Astrocyte (in vitro differentiated cells and primary cell): ENCODE results near the gene HEXD. TPM values are rescaled to one million over a fixed set of nuclear protein-coding genes. Genes with fewer than 3 reads are reported as not detected.

ENCODE experiments used
- DNase-seq: peaks from one replicate; pipeline ENCODE4 v3.0.0-alpha.2; 2010; ENCODE audit warnings: low read depth
- FAIRE-seq: peaks from 2 replicates; lab custom pipeline; 2011; peaks lifted over from hg19 to GRCh38; lab: Jason Lieb, UNC
- H2AFZ ChIP-seq: 2 replicates; pipeline ENCODE4 v1.6.0; 2012; ENCODE audit warnings: low read depth, low read length, inconsistent platforms
- H3K27ac ChIP-seq: 2 replicates; pipeline ENCODE4 v1.5.1; 2011; ENCODE audit warnings: low read depth, low read length, inconsistent platforms
- H3K27me3 ChIP-seq: 2 replicates; pipeline ENCODE4 v1.6.0; 2011; ENCODE audit warnings: low read length, inconsistent platforms; ENCODE audit not compliant: insufficient read depth
- H3K36me3 ChIP-seq: 2 replicates; pipeline ENCODE4 v1.5.1; 2011; ENCODE audit warnings: low read length, inconsistent platforms; ENCODE audit not compliant: insufficient read depth
- H3K4me1 ChIP-seq: 2 replicates; pipeline ENCODE4 v1.5.1; 2011; ENCODE audit warnings: low read length, inconsistent platforms; ENCODE audit not compliant: insufficient read depth
- H3K4me2 ChIP-seq: 2 replicates; pipeline ENCODE4 v1.6.0; 2012; ENCODE audit warnings: low read length, inconsistent platforms
- H3K4me3 ChIP-seq: 2 replicates; pipeline ENCODE4 v1.5.1; 2011; ENCODE audit warnings: low read depth, mild to moderate bottlenecking, low read length, inconsistent platforms; ENCODE audit not compliant: insufficient read depth
- H3K79me2 ChIP-seq: 2 replicates; pipeline ENCODE4 v1.6.0; 2012; ENCODE audit warnings: mild to moderate bottlenecking, low read length, inconsistent platforms; ENCODE audit not compliant: insufficient read depth
- H3K9ac ChIP-seq: 2 replicates; pipeline ENCODE4 v1.6.0; 2012; ENCODE audit warnings: mild to moderate bottlenecking, low read length, inconsistent platforms
- H3K9me3 ChIP-seq: 2 replicates; pipeline ENCODE4 v1.5.1; 2012; ENCODE audit warnings: low read depth, mild to moderate bottlenecking, low read length, inconsistent platforms; ENCODE audit not compliant: insufficient read depth
- H4K20me1 ChIP-seq: 2 replicates; pipeline ENCODE4 v1.6.0; 2012; ENCODE audit warnings: low read length, inconsistent platforms; ENCODE audit not compliant: insufficient read depth
- H3K27ac Mint-ChIP-seq: one replicate; pipeline ENCODE4 v1.8.0; 2021; ENCODE audit warnings: mild to moderate bottlenecking, mixed read lengths; ENCODE audit not compliant: unreplicated experiment
- H3K27me3 Mint-ChIP-seq: one replicate; pipeline ENCODE4 v1.8.0; 2021; ENCODE audit warnings: low read depth, mixed read lengths; ENCODE audit not compliant: unreplicated experiment
- H3K36me3 Mint-ChIP-seq: one replicate; pipeline ENCODE4 v1.8.0; 2021; ENCODE audit warnings: low read depth, mixed read lengths; ENCODE audit not compliant: unreplicated experiment
- H3K4me1 Mint-ChIP-seq: one replicate; pipeline ENCODE4 v1.8.0; 2021; ENCODE audit warnings: low read depth, mixed read lengths; ENCODE audit not compliant: unreplicated experiment
- H3K4me3 Mint-ChIP-seq: one replicate; pipeline ENCODE4 v1.8.0; 2021; ENCODE audit warnings: mild to moderate bottlenecking, moderate library complexity, mixed read lengths; ENCODE audit not compliant: unreplicated experiment
- H3K9me3 Mint-ChIP-seq: one replicate; pipeline ENCODE4 v1.8.0; 2021; ENCODE audit warnings: mild to moderate bottlenecking, mixed read lengths; ENCODE audit not compliant: unreplicated experiment
- EZH2 ChIP-seq: IDR thresholded peaks from 2 replicates; pipeline ENCODE4 v1.6.1; 2012; ENCODE audit warnings: mild to moderate bottlenecking, low read length, inconsistent platforms; ENCODE audit not compliant: insufficient read depth
- total RNA-seq: library from RNA; stranded (reverse); gene quantifications from 2 replicates; pipeline ENCODE4 v1.2.1, GENCODE V29; 2021
- TF ChIP-seq, protein P1 (sequence below): IDR thresholded peaks from 2 replicates; pipeline ENCODE4 v1.5.1; 2011; ENCODE audit warnings: low read depth, mild to moderate bottlenecking, inconsistent platforms, low read length, moderate library complexity; ENCODE audit not compliant: insufficient read depth

Gene HEXD
- total RNA-seq, 1 donor from 2014 or later, result 11.1 TPM

DNA sequence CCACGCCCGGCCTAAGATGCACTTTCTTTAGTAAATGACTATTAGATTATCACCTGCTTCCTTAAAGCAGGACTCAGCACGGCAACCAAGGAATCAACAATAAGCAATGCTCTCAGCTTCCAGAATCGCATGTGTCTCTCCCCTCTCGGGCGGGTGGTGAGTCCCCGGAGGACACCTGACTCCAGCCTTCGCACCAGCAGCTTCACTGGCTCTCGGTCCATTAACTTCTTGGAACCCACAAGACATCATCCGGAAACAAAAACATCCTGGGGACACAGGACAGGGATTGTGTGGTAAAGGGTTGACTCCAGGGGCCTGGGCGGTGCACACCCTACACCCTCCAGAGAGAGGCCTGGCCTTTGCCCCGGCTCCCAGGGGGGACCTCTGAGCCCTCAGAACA is 23.9 kb upstream of the HEXD start:
- H3K4me3 ChIP-seq, result no peak overlapping the region
- no peaks in the 10 kb centered on the region for H3K27me3 ChIP-seq
- TF ChIP-seq, protein P1, sequence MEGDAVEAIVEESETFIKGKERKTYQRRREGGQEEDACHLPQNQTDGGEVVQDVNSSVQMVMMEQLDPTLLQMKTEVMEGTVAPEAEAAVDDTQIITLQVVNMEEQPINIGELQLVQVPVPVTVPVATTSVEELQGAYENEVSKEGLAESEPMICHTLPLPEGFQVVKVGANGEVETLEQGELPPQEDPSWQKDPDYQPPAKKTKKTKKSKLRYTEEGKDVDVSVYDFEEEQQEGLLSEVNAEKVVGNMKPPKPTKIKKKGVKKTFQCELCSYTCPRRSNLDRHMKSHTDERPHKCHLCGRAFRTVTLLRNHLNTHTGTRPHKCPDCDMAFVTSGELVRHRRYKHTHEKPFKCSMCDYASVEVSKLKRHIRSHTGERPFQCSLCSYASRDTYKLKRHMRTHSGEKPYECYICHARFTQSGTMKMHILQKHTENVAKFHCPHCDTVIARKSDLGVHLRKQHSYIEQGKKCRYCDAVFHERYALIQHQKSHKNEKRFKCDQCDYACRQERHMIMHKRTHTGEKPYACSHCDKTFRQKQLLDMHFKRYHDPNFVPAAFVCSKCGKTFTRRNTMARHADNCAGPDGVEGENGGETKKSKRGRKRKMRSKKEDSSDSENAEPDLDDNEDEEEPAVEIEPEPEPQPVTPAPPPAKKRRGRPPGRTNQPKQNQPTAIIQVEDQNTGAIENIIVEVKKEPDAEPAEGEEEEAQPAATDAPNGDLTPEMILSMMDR, result no peak
- no peak for TF ChIP-seq EZH2
- H3K9me3 Mint-ChIP-seq, result no peaks in the 10 kb centered on the region
- no peaks in the 10 kb centered on the region for H3K9me3 ChIP-seq
- DNase-seq (no peak), FAIRE-seq (no peak)
- H3K4me2 ChIP-seq, result no peak overlapping the region
- H3K36me3 ChIP-seq, result no peaks in the 10 kb centered on the region
- peaks cover 5% of the 10 kb centered on the region for H4K20me1 ChIP-seq
- no peak overlapping the region for H3K27ac ChIP-seq
- H3K9ac ChIP-seq, result no peak overlapping the region
- H3K4me1 Mint-ChIP-seq, result peaks cover 3% of the 10 kb centered on the region
- H3K27me3 Mint-ChIP-seq, result peaks cover 5% of the 10 kb centered on the region
- H3K27ac Mint-ChIP-seq, result no peak overlapping the region
- no peak overlapping the region for H3K4me3 Mint-ChIP-seq
- H3K4me1 ChIP-seq, result peaks cover 6% of the 10 kb centered on the region
- no peak overlapping the region for H2AFZ ChIP-seq
- peaks cover 6% of the 10 kb centered on the region for H3K36me3 Mint-ChIP-seq
- no peaks in the 10 kb centered on the region for H3K79me2 ChIP-seq

DNA sequence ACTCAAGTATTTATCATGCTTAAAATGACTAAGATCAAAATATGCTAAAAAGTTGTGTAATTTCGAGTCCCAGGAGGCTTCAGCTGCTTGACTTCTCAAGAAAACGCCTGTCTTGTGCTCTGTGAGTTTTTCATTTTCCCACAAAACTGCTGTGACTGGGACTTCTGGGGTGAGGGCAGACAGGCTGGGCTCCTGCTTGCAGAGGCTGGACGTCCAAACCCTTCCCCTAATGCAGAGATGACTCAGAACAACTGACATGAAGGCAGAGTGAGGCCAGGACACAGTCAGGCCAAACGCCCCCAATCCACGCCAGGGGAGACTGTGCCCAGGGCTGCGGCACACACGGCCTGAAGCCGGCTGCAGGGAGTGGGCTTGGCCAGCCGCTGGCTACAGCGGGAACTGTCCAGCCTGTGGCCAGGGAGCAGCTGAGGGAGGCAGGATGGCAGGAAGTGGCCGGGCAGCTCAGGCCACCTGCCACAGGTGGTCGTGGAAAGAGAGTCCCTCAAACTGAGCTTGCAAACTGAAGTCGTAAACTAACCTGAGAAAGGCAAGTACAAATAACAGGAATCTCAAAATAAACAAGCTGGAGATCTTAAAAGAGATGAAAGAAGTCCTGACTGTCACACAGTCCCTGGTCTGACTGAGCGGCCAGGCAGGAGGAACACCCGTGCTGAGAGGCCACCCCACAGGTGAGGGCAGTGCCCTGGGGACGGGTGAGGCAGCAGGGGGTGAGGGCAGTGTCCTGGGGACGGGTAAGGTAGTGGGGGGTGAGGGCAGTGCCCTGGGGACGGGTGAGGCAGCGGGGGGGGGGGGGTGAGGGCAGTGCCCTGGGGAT is 21.3 kb upstream of the HEXD start:
- no peaks in the 10 kb centered on the region for H3K9me3 Mint-ChIP-seq
- Histone ChIP-seq H3K79me2 (no peaks in the 10 kb centered on the region), H3K4me2 (no peak overlapping the region), H3K27ac (no peak overlapping the region), H3K9me3 (no peaks in the 10 kb centered on the region), H3K9ac (no peak overlapping the region), H3K36me3 (peaks cover 2% of the 10 kb centered on the region), H2AFZ (no peak overlapping the region), H3K4me3 (no peak overlapping the region), H3K4me1 (peaks cover 6% of the 10 kb centered on the region), H4K20me1 (peaks cover 5% of the 10 kb centered on the region), H3K27me3 (no peaks in the 10 kb centered on the region)
- H3K27me3 Mint-ChIP-seq, result peaks cover 3% of the 10 kb centered on the region
- no peak overlapping the region for H3K4me3 Mint-ChIP-seq
- FAIRE-seq (no peak), DNase-seq (peak; percentile 53)
- peaks cover 6% of the 10 kb centered on the region for H3K36me3 Mint-ChIP-seq
- H3K4me1 Mint-ChIP-seq, result peaks cover 3% of the 10 kb centered on the region
- TF ChIP-seq, protein P1, result no peak
- no peak for TF ChIP-seq EZH2
- no peak overlapping the region for H3K27ac Mint-ChIP-seq
